ENCODE measurements around the gene TMEM86B.

The TMEM86B gene, protein sequence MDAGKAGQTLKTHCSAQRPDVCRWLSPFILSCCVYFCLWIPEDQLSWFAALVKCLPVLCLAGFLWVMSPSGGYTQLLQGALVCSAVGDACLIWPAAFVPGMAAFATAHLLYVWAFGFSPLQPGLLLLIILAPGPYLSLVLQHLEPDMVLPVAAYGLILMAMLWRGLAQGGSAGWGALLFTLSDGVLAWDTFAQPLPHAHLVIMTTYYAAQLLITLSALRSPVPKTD

DNA sequence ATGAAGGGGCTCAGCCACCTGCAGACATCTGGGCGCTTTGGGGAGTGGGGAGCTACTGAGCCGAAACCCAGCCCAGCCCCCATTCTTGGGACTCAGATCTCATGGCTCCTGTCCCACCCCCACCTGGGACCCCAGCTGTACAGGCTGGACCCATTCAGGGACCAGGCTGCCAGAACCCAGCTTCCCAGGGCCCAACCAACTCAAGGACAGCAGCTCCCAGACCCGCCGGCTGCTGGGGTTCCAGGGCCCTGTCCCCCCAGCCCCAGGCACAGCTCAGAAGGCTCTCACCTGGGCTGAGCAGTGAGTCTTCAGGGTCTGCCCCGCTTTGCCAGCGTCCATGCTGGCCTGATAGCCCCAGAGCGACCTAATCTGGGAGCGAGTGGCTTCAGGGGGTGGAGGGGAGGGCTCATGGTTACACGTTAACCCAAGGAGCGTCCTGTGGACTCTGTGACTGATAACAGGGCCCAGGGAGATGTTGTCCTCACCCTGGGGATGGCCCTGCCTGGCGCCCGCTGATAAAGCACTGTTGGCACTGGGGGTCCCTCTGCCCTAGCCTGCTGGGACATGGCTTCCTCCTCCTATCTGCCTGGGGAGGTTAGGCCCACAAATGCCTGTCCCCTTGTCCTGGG, at the start of gene TMEM86B:
TSS of gene TMEM86B (minus strand) at position 361 of the 629 bp plus-strand sequence. CDS start at position 339, 22 bp downstream.
- no peak for ATAC-seq

- ATAC-seq: no peak
These were observed 48.9 kb upstream of the TMEM86B start for GRCh38 chr19:55277494-55277893.

DNA sequence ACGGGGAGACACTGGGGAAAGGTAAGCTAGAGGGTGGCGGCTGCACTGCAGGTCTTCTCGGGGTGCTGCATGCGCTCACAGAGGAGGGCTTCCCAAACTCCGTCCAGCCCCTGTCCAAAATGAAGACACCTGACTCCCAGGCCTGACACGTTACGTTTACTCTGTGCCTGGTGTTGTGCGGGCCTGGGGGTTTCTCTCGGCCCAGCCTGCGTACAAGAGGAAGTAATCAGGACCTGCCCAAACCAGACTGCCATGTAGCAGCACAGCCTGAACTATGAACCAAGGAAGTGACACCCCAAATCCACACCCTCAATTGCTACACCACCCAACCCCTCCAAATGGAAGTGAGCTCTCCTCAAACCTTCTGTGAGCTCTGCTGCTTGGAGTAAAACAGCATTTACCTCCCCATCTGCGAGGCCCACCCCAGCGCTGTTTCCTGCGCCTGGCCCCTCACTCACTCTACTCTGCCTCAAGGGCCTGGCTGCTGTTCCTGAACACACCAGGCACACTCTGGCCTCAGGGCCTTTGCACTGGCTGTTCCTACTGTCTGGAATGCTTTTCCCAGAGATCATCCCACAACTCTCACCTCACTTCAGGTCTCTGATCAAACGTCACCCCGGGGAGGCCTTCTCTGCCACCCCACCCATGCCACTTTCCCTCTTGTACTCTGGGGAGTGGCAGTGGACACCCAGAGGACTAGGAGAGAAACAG, 48.3 kb upstream of the TMEM86B start:
- ATAC-seq: no peak

GRCh38 chr19:55275851-55276719, 47.5 kb upstream of the TMEM86B start:
- peak in 1 of 2 donors; percentile 35 for ATAC-seq

DNA sequence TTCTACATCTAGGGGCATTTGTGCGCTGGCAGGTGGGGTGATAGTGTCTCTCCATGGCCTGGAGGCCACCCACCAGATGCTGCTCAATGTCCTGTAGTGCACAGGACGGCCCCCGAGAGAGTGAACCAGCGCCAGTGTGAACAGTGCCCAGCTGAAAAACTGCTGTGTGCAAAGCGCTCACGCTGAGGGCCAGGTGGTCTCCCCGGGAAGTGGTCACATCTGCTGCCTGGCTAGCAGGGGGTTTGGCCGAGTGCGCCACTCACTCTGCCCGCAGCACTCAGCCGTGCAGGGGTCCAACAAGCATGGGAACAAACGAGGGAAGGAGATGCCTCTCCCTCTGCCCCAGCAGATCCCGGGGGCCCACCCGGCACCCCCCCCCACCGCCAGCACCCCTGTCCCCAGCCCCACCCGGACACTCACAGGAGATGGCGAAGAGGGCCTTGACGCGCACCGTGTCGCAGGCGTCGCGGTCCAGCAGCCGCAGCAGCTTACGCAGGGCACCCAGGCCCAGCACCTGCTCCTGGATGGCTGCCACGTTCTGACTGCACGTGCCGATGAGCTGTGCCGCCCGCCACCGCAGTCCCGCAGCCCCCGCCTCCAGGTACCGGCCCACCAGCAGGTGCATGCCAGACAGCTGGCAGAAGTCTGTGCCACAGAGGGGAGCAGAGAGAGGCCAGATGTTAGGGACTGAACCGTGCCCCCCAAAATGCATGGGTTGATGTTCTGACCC, 45.6 kb upstream of the TMEM86B start:
- ATAC-seq: no peak

- no peak for ATAC-seq
These were observed 43.6 kb upstream of the TMEM86B start for GRCh38 chr19:55272142-55272541.

- no peak for ATAC-seq
These were observed 41.8 kb upstream of the TMEM86B start for GRCh38 chr19:55270172-55270942.

DNA sequence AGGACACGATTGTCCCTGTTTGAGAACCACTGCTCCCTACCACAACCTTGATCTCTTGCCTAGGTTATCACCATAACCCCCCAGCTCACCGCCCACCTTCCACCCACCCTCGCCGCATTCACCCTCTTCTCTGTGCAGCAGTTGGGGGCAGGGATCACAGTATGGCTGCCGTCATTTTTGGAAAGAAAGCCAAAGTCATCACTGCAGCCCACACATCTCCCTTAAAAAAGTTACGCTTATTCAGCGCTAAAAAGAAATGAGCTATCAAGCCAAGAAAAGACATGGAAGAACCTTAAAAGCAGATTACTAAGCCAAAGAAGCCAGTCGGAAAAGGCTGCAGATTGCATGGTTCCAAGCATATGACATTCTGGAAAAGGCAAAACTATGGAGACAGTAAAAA, 40.7 kb upstream of the TMEM86B start:
- no peak for ATAC-seq

- no peak for ATAC-seq
These were observed 38.3 kb upstream of the TMEM86B start for GRCh38 chr19:55266840-55267239.

DNA sequence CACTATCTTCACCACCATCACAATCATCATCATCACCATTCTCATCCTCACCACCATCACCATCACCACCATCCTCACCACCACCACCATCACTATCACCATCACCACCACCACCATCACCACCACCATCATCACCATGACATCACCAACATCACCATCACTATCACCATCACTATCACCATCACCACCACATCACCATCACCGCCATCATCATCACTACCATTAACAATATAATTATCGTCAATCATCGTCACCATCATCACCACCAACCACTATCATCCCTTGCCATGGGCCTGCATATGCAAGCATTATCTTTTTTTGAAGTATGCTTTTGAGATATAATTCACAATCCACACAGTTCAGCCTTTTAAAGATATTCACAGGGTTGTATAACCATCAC, 37.8 kb upstream of the TMEM86B start:
- ATAC-seq: no peak

GRCh38 chr19:55265723-55266386, 37.3 kb upstream of the TMEM86B start:
- no peak for ATAC-seq

DNA sequence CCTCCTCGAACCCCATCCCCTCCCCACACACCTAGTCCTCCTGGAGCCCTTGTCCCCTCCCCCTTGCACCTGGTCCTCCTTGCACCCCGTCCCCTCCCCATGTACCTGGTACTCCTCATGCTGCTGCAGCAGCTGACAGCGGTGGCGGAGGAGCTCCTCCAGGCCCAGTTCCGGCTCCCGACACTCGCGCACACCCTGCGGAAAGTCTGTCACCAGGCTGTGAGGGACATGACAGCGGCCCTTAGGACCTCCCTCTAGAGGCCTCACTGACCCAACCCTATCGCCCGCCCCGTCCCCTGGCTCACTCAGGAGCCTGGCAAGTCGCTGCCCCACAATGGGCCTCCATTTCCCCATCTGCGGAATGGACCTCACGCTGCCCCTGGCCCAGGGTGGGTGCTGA, 36.6 kb upstream of the TMEM86B start:
- ATAC-seq: no peak

DNA sequence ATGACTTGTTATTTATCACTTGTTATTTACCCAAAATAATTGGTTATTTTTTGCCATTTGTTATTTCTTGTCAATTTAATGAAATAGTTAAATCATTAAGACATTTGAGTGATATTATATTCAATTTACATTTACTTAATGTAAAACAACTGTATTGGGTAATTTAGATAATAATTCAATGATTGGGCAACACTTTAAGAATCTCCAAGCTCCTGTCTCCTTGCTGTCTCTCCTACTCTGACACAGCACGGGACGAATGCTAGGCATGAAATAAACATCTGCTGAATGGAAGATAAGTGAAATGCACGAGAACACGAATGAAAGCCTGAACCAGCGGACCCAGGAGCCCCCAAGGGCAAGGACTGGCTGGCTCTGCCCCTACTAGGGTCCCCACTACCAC, 36.0 kb upstream of the TMEM86B start:
- no peak for ATAC-seq

DNA sequence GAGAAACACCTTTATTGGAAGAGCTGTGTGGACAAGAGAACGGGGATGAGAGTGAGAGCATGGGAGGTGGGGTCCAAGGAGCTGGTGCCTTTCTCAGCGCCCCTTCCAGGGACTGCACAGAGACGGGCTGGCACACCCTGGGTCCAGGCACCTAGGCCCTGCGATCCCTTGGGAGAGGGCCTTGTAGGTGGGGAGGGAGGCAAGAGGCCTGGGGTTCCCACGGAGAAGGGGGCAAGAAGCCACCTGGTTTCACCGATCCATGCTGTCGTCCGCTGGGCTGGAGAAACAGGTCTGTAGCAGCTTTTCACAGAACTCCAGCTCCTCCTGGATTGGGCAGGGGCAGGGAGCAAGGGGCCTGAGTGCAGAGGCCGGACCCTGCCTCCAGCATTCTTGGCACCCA, 33.8 kb upstream of the TMEM86B start:
- ATAC-seq: no peak

DNA sequence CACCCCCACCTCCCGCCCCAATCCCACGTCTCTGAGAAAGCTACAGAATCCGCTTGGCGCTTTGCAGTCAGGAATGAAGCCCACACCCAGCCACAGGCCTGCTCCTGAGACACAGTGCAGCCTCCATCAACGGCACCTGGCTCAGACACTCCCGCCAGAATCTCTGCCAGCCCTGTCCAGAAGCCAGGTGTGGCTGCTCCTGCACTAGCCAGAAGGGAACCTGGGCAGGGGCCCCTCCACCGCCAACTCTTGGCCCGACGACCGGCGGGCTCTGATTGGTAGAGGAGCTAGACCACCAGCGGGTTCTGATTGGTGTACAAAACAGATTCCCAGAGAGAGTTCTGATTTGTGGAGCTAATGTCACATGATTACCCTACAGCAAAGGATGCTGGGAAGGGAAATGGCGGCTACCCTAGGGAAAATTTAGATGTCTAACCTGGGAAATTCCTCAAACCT, 33.1 kb upstream of the TMEM86B start:
- no peak for ATAC-seq

- ATAC-seq: no peak
These were observed 31.1 kb upstream of the TMEM86B start for GRCh38 chr19:55259540-55260210.

DNA sequence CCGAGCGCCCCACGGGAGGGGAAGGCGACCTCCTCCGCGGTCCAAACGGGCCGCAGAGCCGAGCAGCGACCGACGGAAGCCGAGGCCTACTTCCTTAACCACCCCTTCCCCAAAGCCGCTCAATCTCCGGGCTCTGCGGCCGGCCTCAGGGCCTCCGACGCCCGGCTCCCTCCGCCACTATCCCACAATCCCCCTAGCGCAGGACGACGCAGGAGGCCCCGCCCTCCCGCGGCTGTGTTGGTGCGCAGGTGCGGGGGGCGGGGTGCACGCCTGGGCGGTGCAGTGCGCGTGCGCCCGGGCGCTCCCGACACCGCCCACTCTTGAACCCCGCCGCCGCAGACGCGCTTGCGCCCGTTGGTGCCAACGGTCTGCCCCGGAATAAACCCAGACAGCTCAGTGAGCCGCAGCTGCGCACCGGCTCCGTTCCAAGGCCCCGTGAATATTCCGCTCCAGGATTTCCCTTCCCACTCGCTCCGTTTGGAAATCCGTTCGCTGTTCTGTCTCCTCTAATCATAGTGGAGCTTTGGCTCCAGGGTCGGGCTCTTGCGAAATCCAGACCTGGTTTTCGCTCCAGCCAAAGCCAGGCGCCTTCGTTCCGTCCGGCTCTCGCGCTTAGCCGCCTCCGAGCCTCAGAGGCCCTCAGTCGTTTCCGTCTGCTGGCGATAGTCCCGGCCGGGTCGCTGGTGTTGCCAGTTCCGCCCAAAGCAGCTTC, 30.4 kb upstream of the TMEM86B start, which contains the start of gene PPP6R1:
TSS of gene PPP6R1 (minus strand) at position 190 of the 712 bp plus-strand sequence. CDS start 11,914 bp downstream, outside the sequence.
- ATAC-seq: peak; percentile 71 to 74

DNA sequence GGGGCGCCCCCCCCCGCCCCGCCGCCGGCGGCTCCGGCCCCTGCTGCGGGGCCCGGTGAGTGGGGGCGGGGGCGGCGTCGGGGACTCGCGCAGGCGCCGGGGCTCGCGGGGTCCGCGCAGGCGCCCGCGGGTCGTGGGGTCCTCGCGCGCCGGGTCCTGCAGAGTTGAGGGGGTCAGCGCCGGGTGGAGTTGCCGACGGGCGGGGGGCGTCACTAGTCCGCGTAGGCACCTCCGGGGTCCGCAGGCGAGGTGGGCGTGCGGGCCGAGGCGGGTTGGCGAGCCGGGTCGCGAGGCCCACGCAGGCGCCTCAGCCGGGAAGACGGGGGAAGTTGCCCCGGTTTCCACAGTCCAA, 29.9 kb upstream of the TMEM86B start:
- peak; percentile 2 to 5 for ATAC-seq

Measured in activated CD4-positive, CD25-positive, alpha-beta regulatory T cell treated with anti-CD3 and anti-CD28 coated beads, Interleukin-2, amount 50 U/mL, for 24 hours (primary cell).